Measurements from ENCODE around the gene C10orf105.

The C10orf105 gene, protein sequence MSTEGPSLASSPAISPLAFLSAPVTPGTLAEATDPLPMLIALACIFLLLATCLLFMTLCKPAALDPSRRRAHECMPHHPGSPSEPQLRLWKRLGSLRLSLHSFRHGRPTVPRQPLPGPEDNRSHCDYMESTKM

DNA sequence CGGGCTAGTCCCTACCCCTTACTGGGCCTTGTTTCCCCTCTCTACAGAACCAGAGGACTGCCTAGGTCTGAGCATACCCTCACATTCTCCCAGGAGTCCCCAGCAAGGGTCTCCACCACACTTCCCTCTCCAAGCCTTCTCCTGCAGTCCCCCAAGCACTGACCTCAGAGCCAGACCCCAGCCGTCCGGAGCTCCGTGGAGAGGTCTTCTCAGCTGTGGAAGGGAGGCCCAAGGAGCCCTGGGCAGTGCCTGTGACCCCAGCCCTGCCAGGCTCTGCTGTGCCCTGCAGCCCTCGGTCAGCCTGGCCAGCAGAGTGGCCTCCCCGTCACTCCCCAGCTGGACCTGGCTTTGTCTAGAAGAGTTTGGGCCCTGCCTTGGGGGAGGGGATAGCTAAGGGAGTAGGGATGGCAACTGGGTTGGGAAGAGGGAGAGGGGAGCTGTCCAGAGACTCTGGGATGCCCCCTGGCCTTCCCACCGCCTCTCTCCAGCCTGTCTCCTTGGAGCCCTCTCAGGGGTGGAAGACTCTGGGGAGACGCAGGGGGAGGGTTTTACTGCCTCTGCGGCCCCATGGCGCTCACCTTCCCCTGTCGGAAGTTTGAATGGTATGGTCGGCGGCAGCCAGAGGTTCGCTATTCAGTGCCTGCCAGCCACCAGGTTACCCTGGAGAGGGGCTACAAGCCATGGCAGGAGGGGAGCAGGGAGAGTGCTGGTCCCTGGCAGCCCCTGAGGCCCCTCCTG is at the start of gene C10orf105:
Gene C10orf105 (minus strand): TSS at position 315 of the 738 bp plus-strand sequence. CDS start 3,441 bp downstream, outside the sequence.
- peaks cover 61% of the 10 kb centered on the region for H3K4me1 Mint-ChIP-seq (ENCODE audit: low read depth)
- peak within 1 kb of the TSS; percentile 68 for H3K27ac Mint-ChIP-seq
- H3K27me3 Mint-ChIP-seq, result no peaks in the 10 kb centered on the region
- H3K4me3 Mint-ChIP-seq, result no peak within 1 kb of the TSS
- H3K36me3 Mint-ChIP-seq, result no peaks in the 10 kb centered on the region
- no peaks in the 10 kb centered on the region for H3K9me3 Mint-ChIP-seq (ENCODE audit: low read depth)

DNA sequence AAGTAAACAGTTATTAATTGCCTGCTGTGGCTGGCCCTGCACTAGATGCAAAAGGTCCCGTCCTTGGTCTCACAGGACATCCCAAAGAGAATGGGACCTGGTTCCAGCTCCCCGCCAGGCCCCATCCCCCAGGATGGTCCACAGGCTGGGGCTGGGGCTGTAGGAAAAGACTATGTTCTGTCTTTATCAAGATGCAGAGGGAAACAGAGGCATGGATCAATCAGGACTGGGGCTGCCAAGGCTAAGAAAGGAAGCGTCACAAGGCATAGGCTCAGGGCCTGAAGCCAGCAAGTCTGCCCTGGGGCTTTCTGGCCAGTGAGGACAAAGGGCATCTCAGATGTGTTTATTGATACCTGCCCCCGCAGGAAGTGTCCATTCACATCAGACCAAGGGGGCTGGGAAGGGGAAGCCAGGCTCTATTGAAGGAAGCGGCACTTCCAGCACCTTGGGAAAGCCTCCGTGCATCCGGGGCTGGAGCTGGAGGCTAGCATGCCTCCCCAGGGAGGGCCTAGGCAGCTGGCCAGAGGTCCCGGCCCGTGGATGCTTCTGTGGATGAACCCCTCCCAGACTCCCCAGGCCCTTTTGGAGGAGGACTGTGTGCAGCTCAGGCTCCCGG is 48.0 kb upstream of the C10orf105 start:
- Mint-ChIP-seq H3K36me3 (peaks cover 8% of the 10 kb centered on the region), H3K4me1 (ENCODE audit: low read depth) (peaks cover 90% of the 10 kb centered on the region), H3K27me3 (no peaks in the 10 kb centered on the region), H3K9me3 (ENCODE audit: low read depth) (no peaks in the 10 kb centered on the region), H3K4me3 (peak overlapping the region; percentile 94), H3K27ac (peak overlapping the region; percentile 95)

- peak overlapping the region; percentile 94 for H3K4me3 Mint-ChIP-seq
- peaks cover 91% of the 10 kb centered on the region for H3K4me1 Mint-ChIP-seq (ENCODE audit: low read depth)
- no peaks in the 10 kb centered on the region for H3K27me3 Mint-ChIP-seq
- H3K36me3 Mint-ChIP-seq, result peaks cover 8% of the 10 kb centered on the region
- peak overlapping the region; percentile 95 for H3K27ac Mint-ChIP-seq
- no peaks in the 10 kb centered on the region for H3K9me3 Mint-ChIP-seq (ENCODE audit: low read depth)
Observed at GRCh38 chr10:71766717-71767419, 47.3 kb upstream of the C10orf105 start.

DNA sequence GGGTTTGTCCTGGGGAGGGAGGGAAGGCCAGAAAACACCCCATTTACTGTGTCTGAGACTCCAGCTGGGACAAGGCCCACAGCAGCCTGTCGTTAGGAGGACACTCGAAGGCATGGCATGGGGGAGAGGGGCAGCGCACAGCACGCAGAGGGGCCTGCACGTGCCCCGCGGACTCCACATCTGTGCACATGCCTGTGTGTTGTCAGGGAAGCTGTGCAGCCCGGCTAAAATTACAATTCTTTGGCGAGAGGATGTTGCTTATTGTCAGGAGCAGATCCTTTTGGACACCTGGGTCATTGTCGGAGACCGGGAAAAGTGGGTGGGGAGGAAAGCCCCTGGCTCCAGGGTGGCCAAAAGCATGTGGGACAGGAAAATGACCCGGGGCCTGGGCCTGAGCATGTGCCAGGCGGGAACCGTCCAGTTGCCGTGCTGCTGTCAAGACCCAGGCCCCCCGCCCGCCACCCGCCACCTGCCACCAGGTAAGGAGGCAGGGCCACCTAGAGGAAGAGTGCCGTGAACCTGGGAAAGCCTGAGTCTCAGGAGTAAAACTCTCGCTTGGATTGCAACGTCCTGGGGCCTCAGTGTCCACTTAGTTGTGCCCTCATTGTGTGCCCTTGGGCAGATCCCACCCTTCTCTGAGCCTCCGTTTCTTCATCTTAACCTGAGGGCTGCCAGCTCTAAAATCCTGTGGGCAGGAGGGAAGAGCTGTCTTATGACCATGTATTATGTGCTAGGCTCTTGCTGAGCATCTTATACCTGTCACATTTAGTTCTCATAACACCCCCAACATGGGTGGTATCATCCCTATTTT is 46.5 kb upstream of the C10orf105 start:
- peak overlapping the region; percentile 95 for H3K27ac Mint-ChIP-seq
- peak overlapping the region; percentile 94 for H3K4me3 Mint-ChIP-seq
- peaks cover 91% of the 10 kb centered on the region for H3K4me1 Mint-ChIP-seq (ENCODE audit: low read depth)
- H3K36me3 Mint-ChIP-seq, result peaks cover 11% of the 10 kb centered on the region
- no peaks in the 10 kb centered on the region for H3K27me3 Mint-ChIP-seq
- no peaks in the 10 kb centered on the region for H3K9me3 Mint-ChIP-seq (ENCODE audit: low read depth)

DNA sequence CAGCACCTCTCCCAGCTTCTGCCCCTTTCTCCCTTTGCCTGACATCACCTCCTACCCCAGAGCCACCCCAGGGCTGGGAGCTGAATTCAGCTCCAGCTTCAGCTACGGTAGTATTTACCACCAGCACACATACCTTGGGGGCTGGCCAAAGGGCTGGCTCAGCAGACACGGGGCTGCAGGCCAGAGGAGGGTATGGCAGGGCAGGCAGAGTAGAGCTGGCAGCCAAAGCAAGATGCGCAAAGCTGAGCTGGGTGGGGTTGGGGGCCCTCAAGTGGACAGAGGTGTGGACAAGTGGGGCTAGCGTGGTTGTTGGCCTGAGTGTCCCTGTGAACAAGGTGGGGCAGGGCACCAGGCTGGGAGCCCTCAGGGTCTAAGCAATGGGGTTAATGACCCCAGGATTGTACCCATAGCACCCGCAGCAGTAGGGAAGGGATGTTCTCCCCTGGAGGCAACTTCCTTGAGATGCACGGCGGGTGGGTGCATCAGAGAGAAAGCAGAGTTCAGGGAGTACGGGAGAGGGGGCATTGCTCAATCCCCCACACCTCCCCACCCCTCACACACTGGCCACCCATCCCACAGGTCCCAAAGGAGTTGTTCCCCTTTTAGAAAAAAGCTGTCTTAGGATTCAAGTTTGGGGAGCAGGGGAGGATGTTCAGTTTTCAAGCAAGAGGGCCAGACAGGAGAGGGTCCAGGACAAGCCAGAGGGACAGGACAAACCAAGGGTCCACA is 45.8 kb upstream of the C10orf105 start:
- Mint-ChIP-seq H3K4me3 (peak overlapping the region; percentile 70), H3K27me3 (no peaks in the 10 kb centered on the region), H3K9me3 (ENCODE audit: low read depth) (no peaks in the 10 kb centered on the region), H3K4me1 (ENCODE audit: low read depth) (peaks cover 93% of the 10 kb centered on the region), H3K27ac (peak overlapping the region; percentile 91), H3K36me3 (peaks cover 15% of the 10 kb centered on the region)

DNA sequence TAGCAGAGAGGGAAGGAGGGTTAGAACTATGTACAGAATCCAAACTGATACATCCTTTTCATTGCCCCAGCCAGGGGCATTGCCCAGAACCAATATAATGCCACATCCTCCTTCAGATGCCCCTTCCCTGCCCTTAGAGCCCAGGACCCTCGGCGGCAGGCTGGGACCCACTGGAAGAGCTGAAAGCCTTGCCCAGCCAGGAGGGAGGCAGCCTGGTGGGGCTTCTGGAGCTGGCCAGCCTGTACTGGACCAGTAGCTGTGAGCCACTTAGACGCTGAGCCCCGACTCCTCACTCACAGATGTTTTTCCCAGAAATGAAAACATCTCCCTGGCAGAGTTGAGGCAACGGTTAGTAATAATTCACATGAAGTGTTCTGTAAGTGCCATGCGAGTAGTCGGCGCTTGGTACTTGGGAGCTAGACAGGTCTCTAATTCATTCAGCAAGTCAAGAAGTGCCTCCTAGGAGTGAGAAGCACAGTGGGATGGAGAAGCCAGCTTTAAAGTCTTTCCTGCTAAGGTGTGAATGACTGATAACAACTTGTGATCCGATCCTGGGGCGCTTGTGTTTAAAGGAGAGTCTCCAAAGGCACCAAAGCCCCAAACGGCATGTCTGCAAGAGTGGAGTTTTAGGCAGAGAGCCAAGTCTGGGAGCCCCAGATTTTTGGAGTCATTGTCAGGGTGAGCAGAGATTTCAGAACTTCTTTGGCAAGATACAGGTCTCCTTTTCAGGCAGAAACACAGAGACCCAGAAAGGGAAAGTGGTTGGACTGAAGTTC is 44.0 kb upstream of the C10orf105 start:
- Mint-ChIP-seq H3K4me1 (ENCODE audit: low read depth) (peaks cover 88% of the 10 kb centered on the region), H3K27me3 (no peaks in the 10 kb centered on the region), H3K9me3 (ENCODE audit: low read depth) (no peaks in the 10 kb centered on the region), H3K27ac (peak overlapping the region; percentile 91), H3K4me3 (peak overlapping the region; percentile 9), H3K36me3 (peaks cover 10% of the 10 kb centered on the region)

- Mint-ChIP-seq H3K9me3 (ENCODE audit: low read depth) (no peaks in the 10 kb centered on the region), H3K36me3 (peaks cover 9% of the 10 kb centered on the region), H3K4me1 (ENCODE audit: low read depth) (peaks cover 89% of the 10 kb centered on the region), H3K27ac (peak overlapping the region; percentile 88), H3K4me3 (no peak overlapping the region), H3K27me3 (no peaks in the 10 kb centered on the region)
Observed at GRCh38 chr10:71762324-71762723, 42.7 kb upstream of the C10orf105 start.

- no peaks in the 10 kb centered on the region for H3K9me3 Mint-ChIP-seq (ENCODE audit: low read depth)
- peak overlapping the region; percentile 20 for H3K4me3 Mint-ChIP-seq
- H3K36me3 Mint-ChIP-seq, result peaks cover 9% of the 10 kb centered on the region
- no peaks in the 10 kb centered on the region for H3K27me3 Mint-ChIP-seq
- peak overlapping the region; percentile 88 for H3K27ac Mint-ChIP-seq
- H3K4me1 Mint-ChIP-seq (ENCODE audit: low read depth), result peaks cover 89% of the 10 kb centered on the region
Observed at GRCh38 chr10:71761541-71762113, 42.0 kb upstream of the C10orf105 start.

DNA sequence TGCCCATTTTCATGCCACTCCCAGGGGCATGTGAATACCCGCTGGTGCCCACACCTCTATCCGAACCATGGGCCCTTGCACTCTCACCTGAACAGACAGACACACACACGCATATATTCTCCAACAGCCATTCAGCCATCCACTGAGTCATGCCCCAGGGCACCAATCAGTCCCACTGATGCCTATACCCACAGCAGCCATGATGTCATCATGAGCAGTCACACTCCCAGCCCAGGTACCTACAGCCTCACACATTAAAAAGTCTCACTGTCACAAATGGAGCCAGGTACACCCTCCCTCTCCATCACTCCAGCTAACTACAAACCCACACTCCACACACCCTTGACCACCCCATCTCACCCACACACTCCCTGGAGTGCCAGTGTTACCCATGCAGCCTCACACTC is 41.5 kb upstream of the C10orf105 start:
- Mint-ChIP-seq H3K9me3 (ENCODE audit: low read depth) (no peaks in the 10 kb centered on the region), H3K36me3 (peaks cover 9% of the 10 kb centered on the region), H3K27me3 (no peaks in the 10 kb centered on the region), H3K4me3 (peak overlapping the region; percentile 51), H3K4me1 (ENCODE audit: low read depth) (peaks cover 90% of the 10 kb centered on the region), H3K27ac (peak overlapping the region; percentile 88)

DNA sequence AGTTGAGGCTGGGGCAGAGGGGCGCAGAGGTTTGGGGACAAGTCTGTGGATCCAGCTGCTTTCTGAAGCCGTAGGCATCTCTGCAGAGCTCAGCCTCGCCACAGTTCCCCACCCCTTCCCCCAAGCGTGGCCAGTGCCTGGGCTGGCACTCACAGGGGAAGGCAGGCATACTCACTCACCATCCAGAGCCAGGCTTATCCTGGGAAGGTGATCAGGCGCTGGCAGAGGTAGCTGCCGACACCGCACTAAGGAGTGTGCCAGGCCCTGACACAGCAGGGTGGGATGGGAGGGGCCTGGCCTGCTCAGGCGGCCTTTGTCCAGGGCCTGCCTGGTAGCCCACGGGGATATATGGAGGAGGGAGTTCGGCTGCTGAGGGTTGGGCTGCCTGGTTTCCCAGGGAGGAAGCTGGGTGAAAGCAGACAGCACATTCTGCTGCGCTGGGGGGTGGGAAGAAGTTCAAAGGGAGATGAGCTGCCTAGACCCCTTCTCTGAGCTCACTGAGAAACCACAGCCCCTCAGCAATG is 37.9 kb upstream of the C10orf105 start:
- peak overlapping the region; percentile 97 for H3K27ac Mint-ChIP-seq
- no peaks in the 10 kb centered on the region for H3K27me3 Mint-ChIP-seq
- peaks cover 90% of the 10 kb centered on the region for H3K4me1 Mint-ChIP-seq (ENCODE audit: low read depth)
- peak overlapping the region; percentile 75 for H3K4me3 Mint-ChIP-seq
- H3K36me3 Mint-ChIP-seq, result peaks cover 14% of the 10 kb centered on the region
- H3K9me3 Mint-ChIP-seq (ENCODE audit: low read depth), result no peaks in the 10 kb centered on the region

DNA sequence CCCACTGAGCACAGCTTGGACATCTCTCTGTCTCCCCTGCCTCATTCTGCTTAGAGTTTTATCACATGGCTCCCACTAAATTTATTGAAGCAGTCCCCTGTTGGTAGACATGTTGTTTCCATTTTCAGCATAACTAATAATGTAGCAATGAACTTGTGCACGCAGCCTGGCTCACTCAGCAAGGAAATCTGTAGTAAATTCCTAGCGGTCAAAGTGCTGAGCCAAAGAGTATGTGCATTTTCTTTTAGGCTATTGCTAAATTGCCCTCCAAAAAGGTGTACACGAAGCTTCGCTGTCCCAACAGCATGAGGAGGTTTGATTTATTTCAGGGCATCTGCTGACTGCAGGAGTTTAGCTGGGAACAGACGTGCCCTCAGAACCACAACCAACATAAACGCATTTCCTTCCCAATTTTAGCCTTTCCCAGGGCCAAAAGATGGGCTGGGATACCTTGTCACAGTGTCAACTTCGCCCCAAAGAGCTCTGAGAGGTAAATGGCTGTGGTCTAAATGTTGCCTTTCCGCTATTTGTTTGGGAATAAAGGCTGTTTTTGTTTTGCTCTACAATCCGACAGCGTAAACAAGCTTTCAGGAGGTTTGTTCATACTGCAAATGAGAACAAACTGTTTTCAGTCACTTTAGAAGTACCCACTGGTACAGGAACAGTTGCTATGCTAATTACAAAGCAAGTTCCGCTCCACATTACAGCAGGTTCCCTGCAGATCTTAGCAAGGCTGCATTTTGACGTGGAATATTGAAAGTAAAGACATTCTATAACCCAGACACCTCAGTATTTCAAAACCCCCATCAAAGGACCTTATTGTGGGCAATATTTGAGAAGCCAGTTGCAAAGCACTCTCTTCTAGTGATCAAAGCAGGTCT is 37.0 kb upstream of the C10orf105 start:
- no peaks in the 10 kb centered on the region for H3K27me3 Mint-ChIP-seq
- peaks cover 14% of the 10 kb centered on the region for H3K36me3 Mint-ChIP-seq
- H3K9me3 Mint-ChIP-seq (ENCODE audit: low read depth), result no peaks in the 10 kb centered on the region
- H3K4me3 Mint-ChIP-seq, result peak overlapping the region; percentile 75
- H3K4me1 Mint-ChIP-seq (ENCODE audit: low read depth), result peaks cover 90% of the 10 kb centered on the region
- H3K27ac Mint-ChIP-seq, result peak overlapping the region; percentile 97

- H3K4me3 Mint-ChIP-seq, result no peak overlapping the region
- peaks cover 87% of the 10 kb centered on the region for H3K4me1 Mint-ChIP-seq (ENCODE audit: low read depth)
- peaks cover 11% of the 10 kb centered on the region for H3K36me3 Mint-ChIP-seq
- no peaks in the 10 kb centered on the region for H3K9me3 Mint-ChIP-seq (ENCODE audit: low read depth)
- peak overlapping the region; percentile 97 for H3K27ac Mint-ChIP-seq
- H3K27me3 Mint-ChIP-seq, result no peaks in the 10 kb centered on the region
Observed at GRCh38 chr10:71755179-71755879, 35.8 kb upstream of the C10orf105 start.

All from activated naive CD8-positive, alpha-beta T cell (primary cell).